GM12873 (cell line): Measurements from ENCODE around the gene TPST1.

Source experiments
- TF ChIP-seq, protein P1 (sequence below): IDR thresholded peaks from 2 replicates; pipeline ENCODE4 v1.5.1; 2012; ENCODE audit warnings: low read depth, mild to moderate bottlenecking, moderate library complexity, low read length, control low read depth; ENCODE audit not compliant: insufficient read depth; ENCODE audit errors: missing control alignments

TPST1 gene

DNA sequence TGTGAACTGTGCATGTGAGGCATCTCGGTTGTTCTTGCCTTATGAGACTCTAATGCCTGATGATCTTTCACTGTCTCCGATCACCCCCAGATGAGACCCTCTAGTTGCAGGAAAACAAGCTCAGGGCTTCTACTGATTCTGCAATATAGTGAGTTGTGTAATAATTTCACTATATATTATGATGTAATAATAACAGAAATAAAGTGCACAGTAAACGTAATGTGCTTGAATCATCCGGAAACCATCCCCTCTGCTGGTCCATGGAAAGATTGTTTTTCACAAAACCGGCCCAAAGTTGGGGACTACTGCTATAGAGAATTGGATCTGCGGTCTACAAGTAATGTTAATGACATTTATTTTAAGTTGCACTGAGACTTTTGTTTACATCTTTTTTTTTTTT is 126.7 kb downstream of the TPST1 start:
- TF ChIP-seq, protein P1, sequence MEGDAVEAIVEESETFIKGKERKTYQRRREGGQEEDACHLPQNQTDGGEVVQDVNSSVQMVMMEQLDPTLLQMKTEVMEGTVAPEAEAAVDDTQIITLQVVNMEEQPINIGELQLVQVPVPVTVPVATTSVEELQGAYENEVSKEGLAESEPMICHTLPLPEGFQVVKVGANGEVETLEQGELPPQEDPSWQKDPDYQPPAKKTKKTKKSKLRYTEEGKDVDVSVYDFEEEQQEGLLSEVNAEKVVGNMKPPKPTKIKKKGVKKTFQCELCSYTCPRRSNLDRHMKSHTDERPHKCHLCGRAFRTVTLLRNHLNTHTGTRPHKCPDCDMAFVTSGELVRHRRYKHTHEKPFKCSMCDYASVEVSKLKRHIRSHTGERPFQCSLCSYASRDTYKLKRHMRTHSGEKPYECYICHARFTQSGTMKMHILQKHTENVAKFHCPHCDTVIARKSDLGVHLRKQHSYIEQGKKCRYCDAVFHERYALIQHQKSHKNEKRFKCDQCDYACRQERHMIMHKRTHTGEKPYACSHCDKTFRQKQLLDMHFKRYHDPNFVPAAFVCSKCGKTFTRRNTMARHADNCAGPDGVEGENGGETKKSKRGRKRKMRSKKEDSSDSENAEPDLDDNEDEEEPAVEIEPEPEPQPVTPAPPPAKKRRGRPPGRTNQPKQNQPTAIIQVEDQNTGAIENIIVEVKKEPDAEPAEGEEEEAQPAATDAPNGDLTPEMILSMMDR: no peak

DNA sequence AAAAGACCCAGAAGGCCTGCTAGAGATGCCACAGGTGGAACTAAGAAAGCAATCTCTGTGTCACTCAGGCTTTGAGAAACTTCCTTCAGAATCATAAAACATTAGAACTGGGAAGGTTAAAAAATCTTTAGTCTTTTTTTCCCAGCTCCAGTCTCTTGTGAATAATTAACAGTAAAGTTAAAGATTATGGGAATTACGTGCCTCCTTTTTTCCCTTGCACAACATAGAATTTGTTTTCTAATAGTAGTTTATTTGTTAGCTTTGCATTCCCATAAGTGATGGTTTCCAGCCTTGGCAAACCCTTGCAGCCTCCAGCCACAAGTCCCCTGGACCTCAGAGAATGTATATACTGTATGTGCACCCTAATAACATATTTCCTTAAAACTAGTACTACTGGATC is 128.3 kb downstream of the TPST1 start:
- TF ChIP-seq, protein P1: no peak

DNA sequence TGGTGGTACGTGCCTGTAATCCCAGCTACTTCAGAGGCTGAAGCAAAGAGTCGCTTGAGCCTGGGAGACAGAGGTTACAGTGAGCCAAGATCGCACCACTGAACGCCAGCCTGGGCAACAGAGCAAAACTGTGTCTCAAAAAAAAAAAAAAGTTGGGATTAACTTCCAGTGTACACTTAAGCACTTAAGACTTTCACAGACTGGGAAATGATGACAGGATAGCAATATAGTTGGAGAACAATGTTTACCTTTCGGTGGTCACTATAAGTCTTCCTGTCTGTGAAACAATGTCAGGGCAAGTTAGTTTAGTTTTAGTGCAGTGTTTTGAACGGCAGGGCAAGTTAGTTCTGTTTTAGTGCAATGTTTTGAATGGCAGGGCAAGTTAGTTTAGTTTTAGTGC is 130.2 kb downstream of the TPST1 start:
- TF ChIP-seq, protein P1: no peak

DNA sequence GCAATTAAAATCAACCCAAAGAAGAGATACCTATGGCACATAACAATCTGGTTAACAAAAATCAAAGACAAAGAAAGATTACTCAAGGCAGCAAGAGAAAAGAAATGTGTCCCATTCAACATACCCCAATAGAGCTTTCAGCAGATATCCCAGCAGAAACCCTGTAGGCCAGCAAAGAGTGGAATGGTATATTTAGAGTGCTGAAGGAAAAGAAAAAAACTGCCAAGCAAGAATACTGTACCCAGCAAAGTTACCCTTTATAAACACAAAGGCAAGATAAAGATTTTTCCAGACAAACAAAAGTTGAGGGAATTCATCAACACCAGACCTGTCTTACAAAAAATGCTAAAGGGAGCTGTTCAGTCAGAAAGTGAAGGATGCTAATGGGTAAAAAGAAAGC is 131.6 kb downstream of the TPST1 start:
- TF ChIP-seq, protein P1: no peak

DNA sequence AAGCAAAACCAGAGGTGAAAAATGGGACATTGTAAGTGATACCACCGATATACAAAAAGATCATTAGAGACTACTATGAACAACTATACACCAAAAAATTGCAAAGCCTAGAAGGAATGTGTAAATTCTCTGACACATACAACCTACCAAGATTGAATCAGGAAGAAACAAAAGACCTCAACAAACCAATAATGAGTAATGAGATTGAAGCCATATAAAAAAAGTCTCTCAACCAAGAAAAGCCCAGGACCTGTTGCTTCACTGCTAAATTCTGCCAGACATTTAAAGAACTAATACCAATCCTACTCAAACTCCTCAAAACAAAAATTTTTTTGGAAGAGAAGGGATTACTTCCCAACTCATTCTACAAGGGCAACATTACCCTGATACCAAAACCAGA is 134.0 kb downstream of the TPST1 start:
- TF ChIP-seq, protein P1: no peak

DNA sequence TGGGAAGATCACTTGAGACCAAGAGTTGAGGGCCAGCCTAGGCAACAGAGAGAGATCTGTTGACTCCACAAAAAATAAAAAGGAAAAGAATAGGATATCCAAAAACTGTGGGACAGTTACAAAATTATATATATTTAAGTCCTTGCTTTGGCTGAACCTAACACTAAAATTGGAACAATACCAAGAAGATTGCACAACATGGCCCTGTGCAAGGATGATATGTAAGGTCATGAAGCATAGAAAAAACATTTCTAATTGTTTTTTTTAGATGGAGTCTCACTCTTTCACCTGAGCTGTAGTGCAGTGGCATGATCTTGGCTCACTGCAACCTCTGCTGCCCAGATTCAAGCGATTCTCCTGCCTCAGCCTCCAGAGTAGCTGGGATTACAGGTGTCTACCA is 139.0 kb downstream of the TPST1 start:
- TF ChIP-seq, protein P1: no peak

DNA sequence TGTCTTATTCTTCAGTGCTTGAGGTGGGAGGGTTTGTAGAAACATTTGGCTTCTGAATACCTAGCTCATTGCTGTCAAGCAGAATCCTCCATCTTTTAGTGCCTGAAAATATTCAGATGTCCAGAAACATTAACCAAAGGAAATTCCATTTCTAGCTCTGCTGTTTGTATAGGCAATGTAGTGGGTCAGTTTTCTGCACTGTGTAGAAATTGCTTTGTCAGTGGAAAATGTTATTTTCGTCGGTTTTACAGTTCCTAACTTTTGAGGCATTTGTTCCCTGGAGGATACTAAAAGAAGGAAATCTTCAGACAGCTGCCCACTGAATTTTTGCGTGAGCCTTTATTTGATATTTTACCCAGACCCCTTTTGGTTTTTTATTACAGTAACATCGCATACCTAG is 143.4 kb downstream of the TPST1 start:
- TF ChIP-seq, protein P1: no peak
